GM23248 (cell line): ENCODE results near the gene PAX7. TPM values are rescaled to one million over a fixed set of nuclear protein-coding genes. Genes with fewer than 3 reads are reported as not detected.

Experiments used
- DNase-seq: peaks from one replicate; pipeline ENCODE4 v3.0.0-alpha.2; 2015
- H2AFZ ChIP-seq: fragments of 200-600 bp; sonication (generic); 2 replicates; pipeline ENCODE4 v1.6.1; 2016; ENCODE audit warnings: antibody characterized with exemption
- H3F3A ChIP-seq: fragments of 200-600 bp; sonication (generic); 2 replicates; pipeline ENCODE4 v1.6.1; 2016; ENCODE audit warnings: mild to moderate bottlenecking, antibody characterized with exemption, mixed run types; ENCODE audit not compliant: insufficient read depth
- H3K27ac ChIP-seq: fragments of 200-600 bp; sonication (generic); 2 replicates; pipeline ENCODE4 v1.5.1; 2016; ENCODE audit warnings: mild to moderate bottlenecking
- H3K27me3 ChIP-seq: fragments of 200-600 bp; sonication (generic); replicated peaks from 2 replicates; pipeline ENCODE4 v1.6.1; 2016; ENCODE audit warnings: mild to moderate bottlenecking; ENCODE audit not compliant: insufficient read depth
- H3K36me3 ChIP-seq: fragments of 200-600 bp; sonication (generic); 2 replicates; pipeline ENCODE4 v1.6.1; 2016; ENCODE audit warnings: low read depth, mild to moderate bottlenecking
- H3K4me1 ChIP-seq: fragments of 200-600 bp; sonication (generic); 2 replicates; pipeline ENCODE4 v1.6.1; 2016; ENCODE audit warnings: mild to moderate bottlenecking; ENCODE audit not compliant: insufficient read depth
- H3K4me2 ChIP-seq: fragments of 200-600 bp; sonication (generic); one replicate; pipeline ENCODE4 v1.6.1; 2016; ENCODE audit warnings: mild to moderate bottlenecking; ENCODE audit not compliant: unreplicated experiment
- H3K4me3 ChIP-seq: fragments of 200-600 bp; sonication (generic); 2 replicates; pipeline ENCODE4 v1.5.1; 2016; ENCODE audit warnings: mild to moderate bottlenecking
- H3K79me2 ChIP-seq: fragments of 200-600 bp; sonication (generic); 2 replicates; pipeline ENCODE4 v1.6.1; 2016; ENCODE audit warnings: mild to moderate bottlenecking; ENCODE audit not compliant: insufficient read depth
- H3K9ac ChIP-seq: fragments of 200-600 bp; sonication (generic); 2 replicates; pipeline ENCODE4 v1.6.1; 2016; ENCODE audit warnings: mild to moderate bottlenecking
- H3K9me2 ChIP-seq: fragments of 200-600 bp; sonication (generic); 2 replicates; pipeline ENCODE4 v1.6.1; 2016; ENCODE audit warnings: mixed run types, mild to moderate bottlenecking, moderate library complexity; ENCODE audit not compliant: insufficient read depth
- H3K9me3 ChIP-seq: fragments of 200-600 bp; sonication (generic); one replicate; pipeline ENCODE4 v1.6.1; 2017; ENCODE audit warnings: low read depth
- H4K20me1 ChIP-seq: fragments of 200-600 bp; sonication (generic); 2 replicates; pipeline ENCODE4 v1.6.0; 2016; ENCODE audit not compliant: insufficient read depth
- EZH2 ChIP-seq: fragments of 200-600 bp; sonication (generic); IDR thresholded peaks from 2 replicates; pipeline ENCODE4 v1.6.1; 2018; ENCODE audit warnings: antibody characterized with exemption, mild to moderate bottlenecking; ENCODE audit not compliant: insufficient read depth, poor library complexity, severe bottlenecking
- EZH2phosphoT487 ChIP-seq: fragments of 200-600 bp; sonication (generic); IDR thresholded peaks from 2 replicates; pipeline ENCODE4 v1.6.1; 2018; ENCODE audit warnings: antibody characterized with exemption, moderate library complexity, mild to moderate bottlenecking, low read depth; ENCODE audit not compliant: insufficient read depth
- WGBS, 2 experiments: methylation state at CpG; one replicate each; pipeline ENCODE4 v1.1.6; 2015 to 2017; ENCODE audit warnings: low lambda C conversion rate in 2 of 2, low coverage in 1 of 2; ENCODE audit errors: missing lambda C conversion rate in 2 of 2; 5-methylcytosine and 5-hydroxymethylcytosine counted together
- in situ Hi-C: fragments of 300-500 bp; cut with MboI; formaldehyde crosslinking; loops from 2 replicates; pipeline ENCODE4 v1.15.0; 2020
- polyA plus RNA-seq: library from polyadenylated mRNA; unstranded; fragments of >200 nt; fragmentation: Nextera tagmentation; extraction: Ambion mirVana; gene quantifications from 2 replicates; pipeline ENCODE4 v1.2.1, GENCODE V29; 2016
- total RNA-seq: library from RNA; depleted of rRNA; stranded (reverse); fragments of >200 nt; shearing (Covaris generic); gene quantifications from 2 replicates; pipeline ENCODE4 v1.2.3, GENCODE V29; 2014

PAX7 gene
- total and polyA plus RNA-seq, 2 experiments from 2014 or later = not detected

DNA sequence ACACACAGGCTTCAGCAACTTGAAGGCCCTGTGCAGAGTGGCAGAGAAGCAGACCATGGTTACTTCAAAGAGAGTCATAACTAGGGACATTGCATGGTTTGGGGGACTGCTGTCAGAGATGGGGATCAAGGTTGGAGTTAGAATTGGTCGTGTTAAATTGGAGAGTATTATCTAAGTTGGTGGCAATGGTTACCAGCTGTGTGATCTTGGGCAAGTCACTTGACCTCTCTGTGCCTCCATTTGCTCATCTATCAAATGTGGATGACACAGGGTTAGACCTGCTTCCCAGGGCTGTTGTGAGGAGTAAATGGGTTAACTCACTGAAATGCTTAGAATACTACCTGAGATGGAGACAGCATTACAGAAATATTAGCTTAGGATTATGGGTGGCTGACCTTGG, 91.1 kb downstream of the PAX7 start:
- H3K4me2 ChIP-seq = no peak overlapping the region
- H3K36me3 ChIP-seq = no peaks in the 10 kb centered on the region
- no peaks in the 10 kb centered on the region for H3K9me3 ChIP-seq
- TF ChIP-seq EZH2phosphoT487 (no peak), EZH2 (no peak)
- no peak overlapping the region for H3K9ac ChIP-seq
- H4K20me1 ChIP-seq = no peaks in the 10 kb centered on the region
- no peaks in the 10 kb centered on the region for H3K4me1 ChIP-seq
- no peaks in the 10 kb centered on the region for H3K79me2 ChIP-seq
- H2AFZ ChIP-seq = no peak overlapping the region
- H3K9me2 ChIP-seq = no peaks in the 10 kb centered on the region
- WGBS, 2 experiments = 5% methylated on average over 1 of the region's 1 CpG
- no peak overlapping the region for H3K27ac ChIP-seq
- H3F3A ChIP-seq = no peaks in the 10 kb centered on the region
- peaks cover 26% of the 10 kb centered on the region for H3K27me3 ChIP-seq
- in situ Hi-C loops = no loop called here
- no peak overlapping the region for H3K4me3 ChIP-seq
- DNase-seq = no peak

DNA sequence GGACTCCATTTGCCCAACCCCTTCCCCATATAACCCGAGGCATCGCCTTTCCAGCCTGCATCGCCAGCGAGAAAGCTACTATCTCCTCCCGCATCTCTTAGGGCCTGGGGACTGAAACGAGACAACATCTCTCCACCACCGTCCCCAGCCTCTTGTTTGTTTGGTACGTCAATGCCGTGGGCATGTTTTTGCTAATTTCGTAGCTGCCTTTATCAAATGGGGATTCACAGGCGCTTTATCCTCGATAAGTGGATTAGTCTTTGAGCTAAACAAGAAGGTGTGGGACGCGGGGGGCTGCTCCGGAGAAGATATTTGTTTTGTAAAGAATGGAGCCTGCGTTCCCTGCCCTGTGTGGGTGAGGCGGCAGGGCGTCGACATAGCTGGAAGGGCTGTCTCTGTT, 91.6 kb downstream of the PAX7 start:
- no peaks in the 10 kb centered on the region for H3F3A ChIP-seq
- H3K79me2 ChIP-seq = no peaks in the 10 kb centered on the region
- no peak overlapping the region for H2AFZ ChIP-seq
- no peak overlapping the region for H3K4me2 ChIP-seq
- in situ Hi-C loops = no loop called here
- H4K20me1 ChIP-seq = no peaks in the 10 kb centered on the region
- no peaks in the 10 kb centered on the region for H3K4me1 ChIP-seq
- no peak for TF ChIP-seq EZH2
- TF ChIP-seq EZH2phosphoT487 = no peak
- DNase-seq = no peak
- H3K9me3 ChIP-seq = no peaks in the 10 kb centered on the region
- no peak overlapping the region for H3K27ac ChIP-seq
- no peaks in the 10 kb centered on the region for H3K36me3 ChIP-seq
- H3K9me2 ChIP-seq = no peaks in the 10 kb centered on the region
- no peak overlapping the region for H3K9ac ChIP-seq
- H3K4me3 ChIP-seq = no peak overlapping the region
- peaks cover 24% of the 10 kb centered on the region for H3K27me3 ChIP-seq
- WGBS, 2 experiments = 43 to 46% methylated on average over 19 of the region's 19 CpGs

DNA sequence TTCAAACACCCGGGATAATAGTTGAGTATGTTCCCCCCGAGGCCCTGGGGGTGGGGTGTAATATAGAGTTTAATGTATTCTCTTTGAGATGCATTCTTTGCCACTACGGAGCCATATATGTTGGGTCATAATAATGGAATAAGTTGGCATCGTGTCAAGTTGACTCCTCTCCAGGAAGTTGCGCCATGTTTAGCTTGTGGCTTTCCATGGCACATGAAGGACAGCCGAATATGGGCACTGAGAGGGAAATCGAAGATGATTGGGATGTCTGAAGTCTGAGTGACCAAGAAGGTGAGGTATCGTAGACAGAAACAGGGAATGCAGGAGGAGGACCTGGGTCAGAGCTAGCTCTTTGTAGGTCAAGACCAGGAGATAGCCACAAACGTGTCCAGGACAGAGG, 92.6 kb downstream of the PAX7 start:
- Histone ChIP-seq H3K4me1 (no peaks in the 10 kb centered on the region), H3K9me2 (no peaks in the 10 kb centered on the region), H3K36me3 (no peaks in the 10 kb centered on the region), H3K4me2 (no peak overlapping the region), H3K4me3 (no peak overlapping the region), H2AFZ (no peak overlapping the region), H3K27me3 (peaks cover 17% of the 10 kb centered on the region), H3K27ac (no peak overlapping the region), H3K9ac (no peak overlapping the region), H3K79me2 (no peaks in the 10 kb centered on the region), H3K9me3 (no peaks in the 10 kb centered on the region), H3F3A (no peaks in the 10 kb centered on the region), H4K20me1 (no peaks in the 10 kb centered on the region)
- in situ Hi-C loops = no loop called here
- WGBS, 2 experiments = 41 to 43% methylated on average over 9 of the region's 9 CpGs
- DNase-seq = no peak
- TF ChIP-seq EZH2 = no peak
- no peak for TF ChIP-seq EZH2phosphoT487

DNA sequence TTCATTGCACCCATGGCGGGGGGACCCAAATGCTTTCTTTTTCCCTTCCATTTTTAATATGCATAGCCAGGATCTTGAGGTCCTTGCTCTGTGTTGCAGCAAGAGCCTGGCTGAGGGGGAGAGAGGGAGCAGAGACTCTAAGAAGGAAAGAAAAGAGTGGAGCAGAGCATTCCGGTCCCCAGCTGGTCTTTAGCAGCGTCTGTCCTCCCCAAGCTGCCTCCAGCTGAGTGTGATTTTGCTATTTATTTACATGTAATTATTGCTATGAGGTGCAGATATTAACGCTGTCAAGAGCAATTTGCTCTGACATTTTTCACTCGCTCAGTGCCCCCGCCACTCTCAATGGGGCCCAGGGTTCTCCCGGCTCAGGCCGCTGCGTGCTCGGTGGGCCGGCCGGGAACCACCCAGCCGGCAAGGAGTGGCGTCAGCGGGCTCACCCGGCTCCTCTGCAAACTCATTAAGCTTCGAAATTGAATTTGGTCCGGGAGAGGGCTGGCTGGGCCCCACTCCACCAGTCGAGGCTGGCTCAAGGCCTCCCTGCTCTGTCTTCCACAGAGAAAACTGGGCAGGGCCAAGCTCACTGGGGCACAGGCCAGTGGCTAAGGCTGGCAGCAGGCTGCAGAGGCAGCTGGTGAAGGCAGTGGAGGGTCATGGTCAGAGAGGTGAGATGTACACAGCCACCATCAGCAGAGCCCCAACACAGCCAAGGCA, 93.2 kb downstream of the PAX7 start:
- peaks cover 17% of the 10 kb centered on the region for H3K27me3 ChIP-seq
- H3K4me1 ChIP-seq = no peaks in the 10 kb centered on the region
- no peaks in the 10 kb centered on the region for H3F3A ChIP-seq
- H3K36me3 ChIP-seq = no peaks in the 10 kb centered on the region
- H2AFZ ChIP-seq = no peak overlapping the region
- H3K4me2 ChIP-seq = no peak overlapping the region
- no peak overlapping the region for H3K4me3 ChIP-seq
- no peaks in the 10 kb centered on the region for H4K20me1 ChIP-seq
- no peak for DNase-seq
- in situ Hi-C loops = no loop called here
- no peak overlapping the region for H3K9ac ChIP-seq
- H3K27ac ChIP-seq = no peak overlapping the region
- H3K79me2 ChIP-seq = no peaks in the 10 kb centered on the region
- 9 to 20% methylated on average over 19 of the region's 19 CpGs for WGBS, 2 experiments
- H3K9me3 ChIP-seq = no peaks in the 10 kb centered on the region
- TF ChIP-seq EZH2 = no peak
- no peak for TF ChIP-seq EZH2phosphoT487
- no peaks in the 10 kb centered on the region for H3K9me2 ChIP-seq
